Kidney (tissue), 14 donors: ENCODE measurements around the gene FYB2. TPM values are rescaled to one million over a fixed set of nuclear protein-coding genes. Genes with fewer than 3 reads are reported as not detected.

ENCODE experiments used
- DNase-seq, 5 donors: peaks; one replicate each; pipeline ENCODE4 v3.0.0-alpha.2; 2013 to 2020
- FAIRE-seq: peaks from 2 replicates; lab custom pipeline; 2012; peaks lifted over from hg19 to GRCh38; lab: Jason Lieb, UNC
- H3K27ac ChIP-seq, 2 donors: one replicate each; pipeline ENCODE4 v1.7.0; 2013; ENCODE audit warnings: low read depth in 2 of 2, low read length in 2 of 2, inconsistent platforms in 1 of 2
- H3K27me3 ChIP-seq: one replicate; pipeline ENCODE4 v1.7.1; 2013; ENCODE audit warnings: low read length, inconsistent platforms; ENCODE audit not compliant: control insufficient read depth, insufficient read depth
- H3K36me3 ChIP-seq, 3 donors: one replicate each; pipeline versions ENCODE4 v1.7.0 to v1.7.1; 2013; ENCODE audit warnings: low read length in 3 of 3, control low read depth in 1 of 3, inconsistent platforms in 1 of 3; ENCODE audit not compliant: insufficient read depth in 3 of 3, control insufficient read depth in 2 of 3
- H3K4me1 ChIP-seq, 3 donors: one replicate each; pipeline versions ENCODE4 v1.7.0 to v1.7.1; 2013; ENCODE audit warnings: low read length in 3 of 3, inconsistent platforms in 1 of 3, low read depth in 1 of 3; ENCODE audit not compliant: control insufficient read depth in 2 of 3, insufficient read depth in 2 of 3
- H3K4me3 ChIP-seq, 3 donors: one replicate each; pipeline versions ENCODE4 v1.7.0 to v1.8.1; 2013; ENCODE audit warnings: low read length in 3 of 3, control low read depth in 1 of 3, inconsistent platforms in 1 of 3
- H3K9ac ChIP-seq, 3 donors: one replicate each; pipeline versions ENCODE4 v1.7.0 to v1.7.1; 2013; ENCODE audit warnings: low read length in 3 of 3, control low read depth in 1 of 3, inconsistent platforms in 1 of 3
- H3K9me3 ChIP-seq, 3 donors: one replicate each; pipeline versions ENCODE4 v1.7.0 to v1.7.1; 2013; ENCODE audit warnings: low read length in 3 of 3, control low read depth in 1 of 3, inconsistent platforms in 1 of 3; ENCODE audit not compliant: control insufficient read depth in 2 of 3, insufficient read depth in 1 of 3
- CTCF ChIP-seq: IDR thresholded peaks from 3 replicates; pipeline ENCODE4 v1.5.1; 2012; ENCODE audit warnings: mild to moderate bottlenecking, moderate library complexity, borderline replicate concordance; ENCODE audit not compliant: insufficient read depth; ENCODE audit errors: extremely low read depth
- intact Hi-C: fragments of 100-400 bp; cut with DNase I; formaldehyde crosslinking; loops from one replicate; pipeline ENCODE4 v1.11.1; 2022
- polyA plus RNA-seq: library from polyadenylated mRNA; stranded (reverse); fragments of 350-450 nt; fragmentation: Illumina TruSeq; extraction: RNeasy Lipid Tissue Mini Kit (QIAGEN cat#74804); gene quantifications from one replicate; pipeline ENCODE4 v1.2.3, GENCODE V29; 2014; ENCODE audit warnings: low read depth, low replicate concordance; ENCODE audit not compliant: insufficient read depth
- total RNA-seq: library from RNA; stranded (reverse); fragmentation: NEBNext Ultra II Directional; extraction: Animal tissue kit (Norgen Biotek cat#: 25700); gene quantifications from one replicate; pipeline ENCODE4 v1.2.1, GENCODE V29; 2021
- donor health status: control.
- donor health status: control.
- donor health status: control.
- donor health status: control.
- donor health status: control.
- donor health status: DM: yes; HTN: yes; CAD: no.
- donor health status: Normal renal cell carcinoma (clear cell type).

Gene FYB2
- total and polyA plus RNA-seq, 2 donors from 2014 or later: 5.5 to 7.9 TPM

GRCh38 chr1:56683569-56683968 lies 135.6 kb downstream of the FYB2 start:
- no peaks in the 10 kb centered on the region for H3K36me3 ChIP-seq
- intact Hi-C loops: no loop called here
- no peak overlapping the region for H3K9ac ChIP-seq
- no peaks in the 10 kb centered on the region for H3K4me1 ChIP-seq
- TF ChIP-seq CTCF: no peak
- no peak for DNase-seq
- no peaks in the 10 kb centered on the region for H3K27me3 ChIP-seq
- H3K9me3 ChIP-seq: no peaks in the 10 kb centered on the region
- no peak overlapping the region for H3K4me3 ChIP-seq
- no peak for FAIRE-seq
- no peak overlapping the region for H3K27ac ChIP-seq

- no peak overlapping the region for H3K4me3 ChIP-seq
- no peak for FAIRE-seq
- H3K27ac ChIP-seq: no peak overlapping the region
- no peak for TF ChIP-seq CTCF
- H3K9ac ChIP-seq: no peak overlapping the region
- DNase-seq: no peak
- no peaks in the 10 kb centered on the region for H3K4me1 ChIP-seq
- intact Hi-C loops: no loop called here
- no peaks in the 10 kb centered on the region for H3K27me3 ChIP-seq
- no peaks in the 10 kb centered on the region for H3K36me3 ChIP-seq
- no peaks in the 10 kb centered on the region for H3K9me3 ChIP-seq
These were observed 142.6 kb downstream of the FYB2 start for GRCh38 chr1:56676571-56677035.

GRCh38 chr1:56675763-56676162 lies 143.4 kb downstream of the FYB2 start:
- H3K36me3 ChIP-seq: no peaks in the 10 kb centered on the region
- no peak overlapping the region for H3K27ac ChIP-seq
- no peaks in the 10 kb centered on the region for H3K4me1 ChIP-seq
- DNase-seq (no peak), FAIRE-seq (no peak)
- H3K9me3 ChIP-seq: no peaks in the 10 kb centered on the region
- no peak overlapping the region for H3K9ac ChIP-seq
- no peak overlapping the region for H3K4me3 ChIP-seq
- no peak for TF ChIP-seq CTCF
- no peaks in the 10 kb centered on the region for H3K27me3 ChIP-seq
- intact Hi-C loops: no loop called here

- no peak for TF ChIP-seq CTCF
- Histone ChIP-seq H3K27me3 (no peaks in the 10 kb centered on the region), H3K36me3 (no peaks in the 10 kb centered on the region), H3K4me1 (no peaks in the 10 kb centered on the region), H3K9ac (no peak overlapping the region), H3K4me3 (no peak overlapping the region), H3K9me3 (no peaks in the 10 kb centered on the region), H3K27ac (no peak overlapping the region)
- intact Hi-C loops: no loop called here
- DNase-seq: no peak
- no peak for FAIRE-seq
These were observed 146.6 kb downstream of the FYB2 start for GRCh38 chr1:56672579-56672978.
